Esophagus squamous epithelium (tissue), 4 donors: ENCODE data around the gene TSPAN8.

Source experiments
- CTCF ChIP-seq, 6 experiments: fragments of 450-650 bp in 4 of 6; fragments of 200-600 bp in 2 of 6; sonication (generic) in 2 of 6; IDR thresholded peaks; one replicate each; pipeline ENCODE4 v1.5.1; 2016 to 2019; ENCODE audit warnings: antibody characterized with exemption in 6 of 6, mild to moderate bottlenecking in 4 of 6, moderate library complexity in 4 of 6
- POLR2A ChIP-seq, 4 donors: fragments of 450-650 bp; IDR thresholded peaks; one replicate each; pipeline ENCODE4 v1.6.1; 2017; ENCODE audit warnings: antibody characterized with exemption in 4 of 4, mild to moderate bottlenecking in 4 of 4, moderate library complexity in 3 of 4

- TF ChIP-seq POLR2A (IDR thresholded peaks at IDR 0.05) (no peak), CTCF (IDR thresholded peaks at IDR 0.05) (no peak)
These were observed 17.0 kb upstream of the TSPAN8 start for GRCh38 chr12:71174825-71175224.
